Renal cortex interstitium (tissue), 11 donors: ENCODE measurements around the gene LBHD2. TPM values are rescaled to one million over a fixed set of nuclear protein-coding genes. Genes with fewer than 3 reads are reported as not detected.
A peak's percentile ranks its signal among the peaks of the same experiment; 100 is the strongest.

ENCODE experiments used
- DNase-seq, 11 donors: peaks; one replicate each; pipeline ENCODE4 v3.0.0-alpha.2; 2013; ENCODE audit warnings: low read depth in 9 of 11, low spot score in 4 of 11; ENCODE audit errors: extremely low read depth in 1 of 11
- polyA plus RNA-seq, 3 donors: library from polyadenylated mRNA; unstranded; fragments of 120-200 nt; gene quantifications; one replicate each; pipeline ENCODE4 v1.2.1, GENCODE V29; 2013; ENCODE audit not compliant: insufficient read length in 3 of 3

Gene LBHD2
- polyA plus RNA-seq, 3 donors = not detected

DNA sequence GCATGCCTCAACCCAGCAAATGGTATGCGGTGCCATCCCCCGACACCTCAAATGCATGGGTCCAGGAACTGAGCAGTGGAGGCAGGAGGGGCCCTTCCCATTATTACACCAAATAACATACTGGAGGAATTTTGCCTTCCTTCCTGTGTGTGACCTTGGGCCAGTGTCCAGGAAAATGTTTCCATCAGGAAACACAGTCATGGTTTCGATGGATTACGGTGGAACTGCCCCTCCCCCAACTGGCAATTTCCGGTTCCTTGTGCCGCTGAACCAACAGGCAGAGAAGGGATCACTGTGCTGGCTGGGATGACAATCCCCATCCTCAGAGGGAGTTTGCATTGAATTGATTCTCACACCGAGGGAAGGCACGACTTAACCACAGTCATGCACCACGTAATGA lies 17.6 kb upstream of the LBHD2 start:
- DNase-seq = no peak

GRCh38 chr14:103067231-103067954 lies 16.6 kb upstream of the LBHD2 start:
- DNase-seq = no peak

- no peak for DNase-seq
Observed at GRCh38 chr14:103068351-103069073, 15.5 kb upstream of the LBHD2 start.

- DNase-seq = no peak
Observed at GRCh38 chr14:103070263-103070885, 13.6 kb upstream of the LBHD2 start.

DNA sequence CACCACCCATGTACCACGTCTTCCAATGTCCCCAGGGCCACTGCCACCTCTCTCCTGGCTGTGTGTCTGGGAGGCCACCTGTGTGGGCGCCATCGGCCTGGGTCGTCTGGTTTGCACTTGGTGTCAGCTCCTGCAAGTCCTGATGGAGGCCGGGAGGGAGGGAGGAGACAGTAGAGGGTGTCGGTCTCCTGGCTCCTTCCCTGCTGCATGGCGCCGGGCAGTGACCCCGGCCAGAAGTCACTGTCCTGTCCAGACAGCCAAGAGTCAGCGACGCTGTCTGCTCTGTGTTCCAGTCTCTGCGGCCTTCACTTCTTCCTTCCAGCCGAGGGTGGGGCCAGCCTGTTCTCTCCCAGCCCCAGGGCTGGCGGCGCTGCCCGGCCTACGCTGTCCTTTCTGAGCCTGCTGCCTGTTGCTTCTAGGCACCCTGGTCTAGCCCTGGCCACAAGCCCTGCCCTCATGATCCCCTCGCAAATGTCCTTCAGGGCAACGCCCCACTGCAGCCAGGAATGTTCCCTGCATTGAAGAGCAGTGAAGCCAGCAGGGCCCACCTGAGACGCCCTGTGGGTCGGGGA lies 13.0 kb upstream of the LBHD2 start:
- DNase-seq = no peak

- no peak for DNase-seq
Observed at GRCh38 chr14:103071544-103072251, 12.3 kb upstream of the LBHD2 start.

GRCh38 chr14:103072595-103073366 lies 11.2 kb upstream of the LBHD2 start:
- DNase-seq = no peak

GRCh38 chr14:103073367-103073875 lies 10.6 kb upstream of the LBHD2 start:
- DNase-seq = no peak

GRCh38 chr14:103073876-103074728 lies 9.9 kb upstream of the LBHD2 start:
- no peak for DNase-seq

DNA sequence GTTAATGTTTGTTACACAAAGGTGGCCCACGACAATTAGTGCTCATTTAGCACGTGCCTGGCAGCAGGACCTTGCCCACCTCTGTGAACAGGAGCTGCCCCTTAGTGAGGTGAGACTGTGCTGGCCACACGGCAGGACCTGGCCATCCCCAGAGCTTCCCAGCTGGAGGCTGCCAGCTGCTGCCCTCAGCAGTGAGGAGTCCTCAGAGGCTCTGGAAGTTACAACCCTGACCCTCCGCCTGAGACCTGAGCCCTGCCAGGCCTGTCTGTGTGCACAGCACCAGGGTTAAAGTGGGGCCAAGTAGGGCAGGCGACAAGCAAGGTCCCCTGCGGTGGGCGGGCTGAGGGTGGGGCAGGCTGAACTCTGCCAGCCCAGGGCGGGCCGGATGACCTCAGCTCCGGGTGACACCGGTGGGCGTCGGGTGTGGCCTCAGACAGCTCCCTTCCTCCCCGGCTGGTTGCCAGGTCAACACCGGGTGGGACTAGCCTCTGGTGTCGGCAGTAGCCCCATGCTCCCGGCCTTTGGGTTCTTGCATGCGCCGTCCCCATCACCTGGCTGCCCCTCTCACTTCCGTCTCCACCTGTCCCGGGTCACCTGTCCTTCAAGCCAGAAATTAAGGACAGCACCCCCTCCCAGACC lies 9.2 kb upstream of the LBHD2 start:
- DNase-seq = no peak

DNA sequence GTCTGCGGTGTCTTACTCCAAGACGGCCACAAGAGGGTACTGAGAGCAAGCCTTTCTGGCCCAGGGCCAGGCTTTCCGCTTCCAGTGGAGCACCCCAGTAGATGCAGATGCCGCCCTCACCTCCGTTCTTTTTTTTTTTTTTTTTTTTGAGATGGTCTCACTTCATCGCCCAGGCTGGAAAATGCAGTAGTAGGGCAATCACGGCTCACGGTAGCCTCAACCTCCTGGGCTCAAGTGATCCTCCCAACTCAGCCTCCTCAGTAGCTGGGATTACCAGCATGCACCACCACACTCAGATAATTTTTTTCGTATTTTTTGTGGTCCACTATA lies 5.6 kb upstream of the LBHD2 start:
- DNase-seq = peak in 4 of 11 donors; percentile 69 to 77 (median 70)

DNA sequence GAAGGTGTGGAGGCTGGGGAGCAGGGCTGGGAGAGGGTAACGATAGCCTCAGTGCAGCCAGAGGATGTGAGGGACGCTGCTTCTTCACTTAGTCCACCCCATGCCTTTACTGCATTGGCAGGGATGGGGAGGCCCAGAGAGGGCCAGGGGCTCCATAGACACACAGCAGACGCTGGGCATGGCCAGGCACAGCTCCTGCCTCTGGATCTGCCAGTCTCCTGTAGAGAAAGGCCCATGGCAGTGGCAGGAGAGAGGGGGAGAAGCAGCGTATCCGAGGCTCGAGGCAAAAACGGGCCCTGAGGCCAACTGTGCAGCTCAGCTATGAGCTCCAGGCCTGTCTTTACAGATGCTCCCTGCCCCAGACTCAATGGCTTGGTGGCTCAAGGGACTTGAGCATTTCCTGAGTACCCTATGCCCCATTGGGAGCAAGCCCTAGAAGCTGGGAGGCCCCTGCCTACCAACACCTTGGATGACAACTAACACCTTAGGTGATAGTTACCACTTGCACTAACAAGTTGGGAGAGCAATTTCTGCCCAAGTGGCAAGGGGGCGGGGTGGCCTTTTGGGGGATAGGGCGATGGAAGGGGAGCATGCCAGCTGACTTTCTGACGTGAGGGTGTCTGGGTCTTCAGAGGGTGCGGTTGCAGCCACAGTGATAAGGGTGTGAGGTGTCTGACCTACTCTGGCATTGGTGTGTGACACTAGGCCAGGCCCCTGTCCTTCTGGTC lies 5.0 kb upstream of the LBHD2 start:
- DNase-seq = no peak

DNA sequence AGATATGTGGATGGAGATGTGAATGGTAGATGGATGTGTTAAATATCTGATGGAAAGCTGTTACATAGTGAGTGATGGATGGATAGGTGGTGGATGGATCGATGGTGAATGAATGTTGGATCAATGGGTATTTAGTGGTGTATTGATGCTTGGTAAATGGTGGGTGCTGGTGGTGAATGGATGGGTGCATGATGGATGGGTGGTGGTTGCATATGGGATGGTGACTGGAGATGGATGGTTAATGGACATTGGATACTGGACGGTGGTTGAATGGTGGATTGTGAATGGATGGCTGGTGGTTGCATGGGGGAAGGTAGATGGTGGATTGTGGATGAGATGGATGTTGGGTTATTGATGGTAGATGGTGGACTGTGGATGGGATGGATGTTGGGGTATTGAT lies 2.1 kb upstream of the LBHD2 start:
- DNase-seq = no peak

GRCh38 chr14:103085106-103086091 lies 1.4 kb downstream of the LBHD2 start:
- no peak for DNase-seq

GRCh38 chr14:103086771-103087342 lies 2.8 kb downstream of the LBHD2 start:
- DNase-seq = no peak
